IMR-90 (cell line): ENCODE results near the gene XIST. TPM values are rescaled to one million over a fixed set of nuclear protein-coding genes. Genes with fewer than 3 reads are reported as not detected.

Experiments used
- ATAC-seq: fragments of 200-7000 bp; cut with Tn5 transposase; 2 replicates; pipeline ENCODE4 v1.9.1; 2020; ENCODE audit warnings: low read depth, mild to moderate bottlenecking, moderate library complexity
- BruUV-seq: library from RNA; stranded (reverse); fragments of 400-500 nt; replicated peaks from 2 replicates; lab custom pipeline; 2021; lab: Mats Ljungman, UMichigan
- CTCF ChIA-PET: fragments of 300-600 bp; formaldehyde crosslinking; extraction: SDS; loops from one replicate; lab custom pipeline; 2021; ENCODE audit warnings: antibody characterized with exemption; lab: Yijun Ruan, JAX
- POLR2A ChIA-PET: fragments of 300-600 bp; sonication (Branson Sonifier 250); formaldehyde crosslinking; loops from one replicate; lab custom pipeline; 2022; ENCODE audit warnings: antibody characterized with exemption; ENCODE audit not compliant: unreplicated experiment; lab: Charles Lee
- DNase-seq: peaks from one replicate; pipeline ENCODE4 v3.0.0; 2013
- H2AFZ ChIP-seq: replicated peaks from 2 replicates; pipeline ENCODE3; 2013; ENCODE audit warnings: low read length, mild to moderate bottlenecking; ENCODE audit not compliant: poor library complexity
- H2AK5ac ChIP-seq: 2 replicates; pipeline ENCODE4 v1.6.1; 2013; ENCODE audit warnings: low read depth, low read length, inconsistent platforms
- H2AK9ac ChIP-seq: replicated peaks from 2 replicates; pipeline ENCODE3; 2013; ENCODE audit warnings: mild to moderate bottlenecking, low read depth, low read length, moderate library complexity; ENCODE audit not compliant: poor library complexity
- H2BK120ac ChIP-seq: 2 replicates; pipeline ENCODE4 v1.6.1; 2013; ENCODE audit warnings: low read depth, low read length, inconsistent platforms
- H2BK15ac ChIP-seq: 3 replicates; pipeline ENCODE4 v1.6.1; 2013; ENCODE audit warnings: low read depth, low read length, inconsistent platforms
- H2BK20ac ChIP-seq: 2 replicates; pipeline ENCODE4 v1.6.1; 2013; ENCODE audit warnings: low read depth, mild to moderate bottlenecking, inconsistent platforms, low read length, moderate library complexity
- H2BK5ac ChIP-seq: 2 replicates; pipeline ENCODE4 v1.6.1; 2013; ENCODE audit warnings: mild to moderate bottlenecking, low read depth, low read length, inconsistent platforms; ENCODE audit not compliant: poor library complexity, severe bottlenecking
- H3K14ac ChIP-seq: replicated peaks from 2 replicates; pipeline ENCODE4 v1.6.1; 2013; ENCODE audit warnings: low read depth, low read length, inconsistent platforms
- H3K18ac ChIP-seq: 2 replicates; pipeline ENCODE4 v1.6.1; 2013; ENCODE audit warnings: low read depth, low read length, control low read depth
- H3K23ac ChIP-seq: 2 replicates; pipeline ENCODE4 v1.6.1; 2013; ENCODE audit warnings: low read depth, low read length, inconsistent platforms
- H3K27ac ChIP-seq: 2 replicates; pipeline ENCODE4 v1.5.1; 2013; ENCODE audit warnings: mild to moderate bottlenecking, control low read depth, low read length; ENCODE audit not compliant: insufficient read depth
- H3K27me3 ChIP-seq: 2 replicates; pipeline ENCODE4 v1.6.1; 2013; ENCODE audit warnings: low read length; ENCODE audit not compliant: control insufficient read depth, insufficient read depth
- H3K36me3 ChIP-seq: 2 replicates; pipeline ENCODE4 v1.6.1; 2013; ENCODE audit warnings: low read length, mixed read lengths; ENCODE audit not compliant: control insufficient read depth, insufficient read depth
- H3K4ac ChIP-seq: 2 replicates; pipeline ENCODE4 v1.6.1; 2013; ENCODE audit warnings: low read depth, low read length, inconsistent platforms
- H3K4me1 ChIP-seq: 2 replicates; pipeline ENCODE4 v1.6.1; 2013; ENCODE audit warnings: low read length, mixed read lengths; ENCODE audit not compliant: control insufficient read depth, insufficient read depth
- H3K4me2 ChIP-seq: 2 replicates; pipeline ENCODE4 v1.6.1; 2013; ENCODE audit warnings: low read depth, mild to moderate bottlenecking, control low read depth, low read length, moderate library complexity
- H3K4me3 ChIP-seq: 2 replicates; pipeline ENCODE4 v1.5.1; 2013; ENCODE audit warnings: low read depth, mild to moderate bottlenecking, control low read depth, low read length, moderate library complexity; ENCODE audit not compliant: insufficient read depth
- H3K56ac ChIP-seq: 2 replicates; pipeline ENCODE4 v1.6.1; 2013; ENCODE audit warnings: low read length, inconsistent platforms; ENCODE audit not compliant: insufficient read depth; ENCODE audit errors: extremely low read depth
- H3K79me1 ChIP-seq, 2 experiments: 2 replicates each; pipeline ENCODE4 v1.6.1; 2013; ENCODE audit warnings: low read length in 2 of 2, inconsistent platforms in 1 of 2, low read depth in 1 of 2
- H3K9ac ChIP-seq: 2 replicates; pipeline ENCODE4 v1.6.1; 2013; ENCODE audit warnings: low read depth, low read length, control low read depth
- H3K9me1 ChIP-seq: 2 replicates; pipeline ENCODE4 v1.6.1; 2013; ENCODE audit warnings: low read length, inconsistent platforms; ENCODE audit not compliant: insufficient read depth
- H3K9me3 ChIP-seq: 2 replicates; pipeline ENCODE4 v1.6.1; 2013; ENCODE audit warnings: low read length; ENCODE audit not compliant: control insufficient read depth, insufficient read depth
- H4K20me1 ChIP-seq: 2 replicates; pipeline ENCODE4 v1.6.1; 2013; ENCODE audit warnings: low read length, inconsistent platforms; ENCODE audit not compliant: insufficient read depth
- H4K5ac ChIP-seq: 2 replicates; pipeline ENCODE4 v1.6.1; 2013; ENCODE audit warnings: mild to moderate bottlenecking, low read depth, low read length, control low read depth
- H4K8ac ChIP-seq, 2 experiments: 2 replicates each; pipeline ENCODE4 v1.6.1; 2013; ENCODE audit warnings: low read depth in 2 of 2, low read length in 2 of 2, control low read depth in 1 of 2, inconsistent platforms in 1 of 2
- H4K91ac ChIP-seq: 2 replicates; pipeline ENCODE4 v1.6.1; 2013; ENCODE audit warnings: low read depth, low read length, inconsistent platforms; ENCODE audit not compliant: insufficient read depth
- CEBPB ChIP-seq: IDR thresholded peaks from 2 replicates; pipeline ENCODE4 v1.6.1; 2012; ENCODE audit warnings: low read depth, low read length, improper control_type of control experiment
- CHD1 ChIP-seq: IDR thresholded peaks from 2 replicates; pipeline ENCODE4 v1.6.1; 2012; ENCODE audit warnings: low read depth, low read length, improper control_type of control experiment
- CTCF ChIP-seq: conservative IDR thresholded peaks from 2 replicates; pipeline ENCODE4 v1.5.1; 2012; ENCODE audit warnings: mild to moderate bottlenecking, low read depth, low read length, improper control_type of control experiment
- MAFK ChIP-seq: IDR thresholded peaks from 2 replicates; pipeline ENCODE4 v1.6.1; 2012; ENCODE audit warnings: low read depth, low read length, improper control_type of control experiment
- MAZ ChIP-seq: IDR thresholded peaks from 2 replicates; pipeline ENCODE4 v1.6.1; 2012; ENCODE audit warnings: low read depth, mild to moderate bottlenecking, low read length, improper control_type of control experiment, moderate library complexity, borderline replicate concordance
- MXI1 ChIP-seq: IDR thresholded peaks from 2 replicates; pipeline ENCODE4 v1.6.1; 2012; ENCODE audit warnings: low read depth, mild to moderate bottlenecking, low read length, moderate library complexity, borderline replicate concordance
- NFE2L2 ChIP-seq: fragments of 150-350 bp; IDR thresholded peaks from 2 replicates; pipeline ENCODE4 v1.6.1; 2016; ENCODE audit warnings: low read depth, mild to moderate bottlenecking, low read length
- POLR2A ChIP-seq: IDR thresholded peaks from 2 replicates; pipeline ENCODE4 v1.6.1; 2012; ENCODE audit warnings: mild to moderate bottlenecking, low read depth, low read length
- RCOR1 ChIP-seq: IDR thresholded peaks from 2 replicates; pipeline ENCODE4 v1.6.1; 2012; ENCODE audit warnings: mild to moderate bottlenecking, low read length, improper control_type of control experiment; ENCODE audit not compliant: insufficient replicate concordance
- RFX5 ChIP-seq: IDR thresholded peaks from 2 replicates; pipeline ENCODE4 v1.8.0; 2012; ENCODE audit warnings: low read depth, mild to moderate bottlenecking, low read length, moderate library complexity
- USF2 ChIP-seq: fragments of 150-350 bp; IDR thresholded peaks from 2 replicates; pipeline ENCODE4 v1.6.1; 2017; ENCODE audit warnings: mild to moderate bottlenecking, antibody characterized with exemption, low read length, low read depth
- WGBS, 2 experiments: methylation state at CpG; one replicate each; pipeline versions ENCODE4 v1.1.5 to v1.1.7; 2013; ENCODE audit warnings: missing lambda C conversion rate in 2 of 2; ENCODE audit not compliant: insufficient read length in 1 of 2; ENCODE audit errors: extremely low coverage in 2 of 2; 5-methylcytosine and 5-hydroxymethylcytosine counted together
- dilution Hi-C: fragments of 300-500 bp; cut with HindIII; formaldehyde crosslinking; loops from one replicate; pipeline ENCODE4 v1.14.3; 2018; ENCODE audit warnings: low sequenced_read_pairs; ENCODE audit not compliant: unreplicated experiment
- in situ Hi-C: fragments of 300-500 bp; cut with MboI; formaldehyde crosslinking; loops from 3 replicates; pipeline ENCODE4 v1.14.3; 2019; ENCODE audit warnings: low sequenced_read_pairs, inconsistent platforms, mixed read lengths
- intact Hi-C: fragments of 100-400 bp; cut with micrococcal nuclease; formaldehyde crosslinking; loops from 2 replicates; pipeline ENCODE4 v1.10.0; 2022
- polyA plus RNA-seq, 3 experiments: library from polyadenylated mRNA; depleted of rRNA; stranded (reverse); fragments of >200 nt; gene quantifications; 2 replicates each; pipeline ENCODE4 v1.2.3, GENCODE V29; 2012; ENCODE audit warnings: low replicate concordance in 1 of 3
- total RNA-seq: library from RNA; depleted of rRNA; stranded (reverse); fragments of >200 nt; gene quantifications from 2 replicates; pipeline ENCODE4 v1.2.3, GENCODE V29; 2012

Gene XIST
- total and polyA plus RNA-seq, 2 of the 4 experiments (the other 2 are of a cell fraction), result 48.9 to 159 TPM

GRCh38 chrX:73823473-73824004, 29.0 kb downstream of the XIST start:
- H4K8ac ChIP-seq, result no peak overlapping the region
- TF ChIP-seq USF2, result no peak
- TF ChIP-seq CHD1, result no peak
- no peak for TF ChIP-seq NFE2L2
- TF ChIP-seq MAZ, result no peak
- TF ChIP-seq RCOR1, result no peak
- no peak for TF ChIP-seq RFX5
- no peak for TF ChIP-seq POLR2A
- no peak for TF ChIP-seq CEBPB
- no peak for TF ChIP-seq CTCF
- TF ChIP-seq MAFK, result no peak
- TF ChIP-seq MXI1, result no peak
- no peak overlapping the region for H4K5ac ChIP-seq
- no peak overlapping the region for H2AK9ac ChIP-seq
- no CpG with 5 or more reads among the region's 2 CpGs for WGBS, 2 experiments
- H4K20me1 ChIP-seq, result peaks cover 38% of the 10 kb centered on the region
- no peak overlapping the region for H4K91ac ChIP-seq
- H3K27ac ChIP-seq, result no peak overlapping the region
- H3K9ac ChIP-seq, result no peak overlapping the region
- no peak overlapping the region for H2BK5ac ChIP-seq
- H2AK5ac ChIP-seq, result no peak overlapping the region
- H3K4me3 ChIP-seq, result no peak overlapping the region
- no peaks in the 10 kb centered on the region for H3K4me1 ChIP-seq
- H2AFZ ChIP-seq, result no peak overlapping the region
- H3K56ac ChIP-seq, result no peak overlapping the region
- ATAC-seq, result no peak
- intact Hi-C loops (no loop called here), dilution Hi-C loops (no loop called here), in situ Hi-C loops (no loop called here)
- no TSS peak for BruUV-seq
- no peaks in the 10 kb centered on the region for H3K79me1 ChIP-seq
- H2BK20ac ChIP-seq, result no peak overlapping the region
- H3K23ac ChIP-seq, result no peak overlapping the region
- no peaks in the 10 kb centered on the region for H3K9me3 ChIP-seq
- CTCF ChIA-PET, result interaction anchor here (0.7 kb wide), 1 partner anchor 63 kb away, joined by 3 read pairs; no protein-coding TSS in a partner anchor
- no peak overlapping the region for H3K14ac ChIP-seq
- no peak overlapping the region for H3K4me2 ChIP-seq
- H3K27me3 ChIP-seq, result no peaks in the 10 kb centered on the region
- H3K9me1 ChIP-seq, result no peaks in the 10 kb centered on the region
- POLR2A ChIA-PET, result no interaction called here
- no peak overlapping the region for H2BK15ac ChIP-seq
- peaks cover 12% of the 10 kb centered on the region for H3K36me3 ChIP-seq
- no peak overlapping the region for H3K18ac ChIP-seq
- no peak overlapping the region for H2BK120ac ChIP-seq
- no peak overlapping the region for H3K4ac ChIP-seq
- no peak for DNase-seq
